IPS DF 19.7 (cell line): Measurements from ENCODE around the gene PCDHGA7.
"Not testable (repeated sequence)": the region's sequence is repeated elsewhere in the genome, so short reads cannot be mapped to it uniquely, and the experiment has no call there.

Experiments
- DNase-seq: peaks from one replicate; pipeline ENCODE4 v3.0.0-alpha.2; 2013; ENCODE audit warnings: low read depth, low spot score

The PCDHGA7 gene

GRCh38 chr5:141366016-141366896 is 16.3 kb upstream of the PCDHGA7 start:
- no peak for DNase-seq

GRCh38 chr5:141369994-141370848 is 12.3 kb upstream of the PCDHGA7 start, which contains the start of gene PCDHGB3:
Gene PCDHGB3, plus strand, starts transcription at chr5:141370242. Its CDS starts 153 bp downstream, at chr5:141370395.
- DNase-seq = no peak

GRCh38 chr5:141371572-141372475 is 10.7 kb upstream of the PCDHGA7 start:
- no peak for DNase-seq

DNA sequence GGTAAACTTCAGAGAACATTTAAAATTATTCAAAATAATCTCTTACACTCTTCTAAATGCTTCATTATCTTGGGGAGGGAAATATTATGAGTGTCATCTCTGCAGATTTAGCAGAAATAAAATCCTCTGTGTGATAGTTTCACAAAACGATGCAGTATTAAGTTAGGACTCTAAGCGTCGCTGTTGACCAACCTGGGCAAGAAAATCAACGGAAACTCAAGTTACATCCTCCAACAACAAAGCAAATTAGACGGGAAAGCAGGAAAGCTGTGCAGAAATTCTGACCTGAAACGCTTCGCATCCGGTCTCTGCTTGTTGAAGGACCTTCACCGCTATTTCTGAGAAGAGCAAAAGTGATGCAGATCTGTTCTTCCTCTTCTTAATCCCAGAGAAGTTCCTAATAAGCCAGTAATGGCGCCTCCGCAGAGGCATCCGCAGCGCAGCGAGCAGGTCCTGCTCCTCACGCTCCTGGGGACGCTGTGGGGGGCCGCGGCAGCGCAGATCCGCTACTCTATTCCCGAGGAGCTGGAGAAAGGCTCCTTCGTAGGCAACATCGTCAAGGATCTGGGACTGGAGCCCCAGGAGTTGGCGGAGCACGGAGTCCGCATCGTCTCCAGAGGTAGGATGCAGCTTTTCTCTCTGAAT is 8.7 kb upstream of the PCDHGA7 start, which contains the start of gene PCDHGA6:
Gene PCDHGA6, plus strand, starts transcription at position 219 of the 645 bp plus-strand sequence. Its CDS starts 193 bp downstream, at position 412.
- DNase-seq = no peak

- no peak for DNase-seq
Measured at GRCh38 chr5:141374627-141375026, 7.9 kb upstream of the PCDHGA7 start.

DNA sequence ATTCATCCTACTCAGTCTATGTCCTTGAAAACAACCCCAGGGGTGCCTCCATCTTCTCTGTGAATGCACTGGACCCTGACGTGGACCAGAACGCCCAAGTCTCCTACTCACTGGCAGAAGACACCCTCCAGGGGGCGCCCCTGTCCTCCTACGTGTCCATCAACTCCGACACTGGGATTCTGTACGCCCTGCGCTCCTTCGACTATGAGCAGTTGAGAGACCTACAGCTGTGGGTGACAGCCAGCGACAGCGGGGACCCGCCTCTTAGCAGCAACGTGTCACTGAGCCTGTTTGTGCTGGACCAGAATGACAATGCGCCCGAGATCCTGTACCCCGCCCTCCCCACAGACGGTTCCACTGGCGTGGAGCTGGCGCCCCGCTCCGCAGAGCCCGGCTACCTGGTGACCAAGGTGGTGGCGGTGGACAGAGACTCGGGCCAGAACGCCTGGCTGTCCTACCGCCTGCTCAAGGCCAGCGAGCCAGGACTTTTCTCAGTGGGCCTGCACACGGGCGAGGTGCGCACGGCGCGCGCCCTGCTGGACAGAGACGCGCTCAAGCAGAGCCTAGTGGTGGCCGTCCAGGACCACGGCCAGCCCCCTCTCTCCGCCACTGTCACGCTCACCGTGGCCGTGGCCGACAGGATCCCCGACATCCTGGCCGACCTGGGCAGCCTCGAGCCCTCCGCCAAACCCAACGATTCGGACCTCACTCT is 6.9 kb upstream of the PCDHGA7 start:
- not testable (repeated sequence) for DNase-seq

GRCh38 chr5:141383345-141383744 is 803 bp downstream of the PCDHGA7 start:
- DNase-seq = no peak

- DNase-seq = no peak
Measured at GRCh38 chr5:141384471-141385267, 2.1 kb downstream of the PCDHGA7 start.

DNA sequence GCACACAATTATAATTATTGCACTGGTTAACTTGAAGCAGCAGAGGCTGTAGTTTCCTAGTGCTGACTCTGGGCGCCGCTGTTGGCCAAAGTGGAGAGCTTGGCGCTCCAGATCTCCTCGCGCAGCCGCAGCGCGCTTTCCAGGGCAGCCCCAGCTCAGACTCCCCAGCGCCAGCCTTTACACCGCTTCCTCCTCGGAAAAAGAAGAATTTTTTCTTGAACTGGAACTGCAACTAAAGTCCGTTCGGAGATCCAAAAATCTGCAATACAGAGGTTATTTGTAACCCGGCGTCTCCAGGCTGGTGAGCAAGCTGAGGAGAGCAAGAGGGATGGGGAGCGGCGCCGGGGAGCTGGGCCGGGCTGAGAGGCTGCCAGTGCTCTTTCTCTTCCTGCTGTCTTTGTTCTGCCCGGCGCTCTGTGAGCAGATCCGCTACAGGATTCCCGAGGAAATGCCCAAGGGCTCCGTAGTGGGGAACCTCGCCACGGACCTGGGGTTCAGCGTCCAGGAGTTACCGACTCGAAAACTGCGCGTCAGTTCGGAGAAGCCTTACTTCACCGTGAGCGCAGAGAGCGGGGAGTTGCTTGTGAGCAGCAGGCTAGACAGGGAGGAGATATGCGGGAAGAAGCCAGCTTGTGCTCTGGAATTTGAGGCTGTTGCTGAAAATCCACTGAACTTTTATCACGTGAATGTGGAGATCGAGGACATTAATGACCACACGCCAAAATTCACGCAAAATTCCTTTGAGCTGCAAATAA is 5.2 kb downstream of the PCDHGA7 start, which contains the start of gene PCDHGB4:
Gene PCDHGB4, plus strand, starts transcription at position 142 of the 755 bp plus-strand sequence. Its CDS starts 187 bp downstream, at position 329.
- DNase-seq = not testable (repeated sequence)

- no peak for DNase-seq
Measured at GRCh38 chr5:141388661-141389060, 6.1 kb downstream of the PCDHGA7 start.

DNA sequence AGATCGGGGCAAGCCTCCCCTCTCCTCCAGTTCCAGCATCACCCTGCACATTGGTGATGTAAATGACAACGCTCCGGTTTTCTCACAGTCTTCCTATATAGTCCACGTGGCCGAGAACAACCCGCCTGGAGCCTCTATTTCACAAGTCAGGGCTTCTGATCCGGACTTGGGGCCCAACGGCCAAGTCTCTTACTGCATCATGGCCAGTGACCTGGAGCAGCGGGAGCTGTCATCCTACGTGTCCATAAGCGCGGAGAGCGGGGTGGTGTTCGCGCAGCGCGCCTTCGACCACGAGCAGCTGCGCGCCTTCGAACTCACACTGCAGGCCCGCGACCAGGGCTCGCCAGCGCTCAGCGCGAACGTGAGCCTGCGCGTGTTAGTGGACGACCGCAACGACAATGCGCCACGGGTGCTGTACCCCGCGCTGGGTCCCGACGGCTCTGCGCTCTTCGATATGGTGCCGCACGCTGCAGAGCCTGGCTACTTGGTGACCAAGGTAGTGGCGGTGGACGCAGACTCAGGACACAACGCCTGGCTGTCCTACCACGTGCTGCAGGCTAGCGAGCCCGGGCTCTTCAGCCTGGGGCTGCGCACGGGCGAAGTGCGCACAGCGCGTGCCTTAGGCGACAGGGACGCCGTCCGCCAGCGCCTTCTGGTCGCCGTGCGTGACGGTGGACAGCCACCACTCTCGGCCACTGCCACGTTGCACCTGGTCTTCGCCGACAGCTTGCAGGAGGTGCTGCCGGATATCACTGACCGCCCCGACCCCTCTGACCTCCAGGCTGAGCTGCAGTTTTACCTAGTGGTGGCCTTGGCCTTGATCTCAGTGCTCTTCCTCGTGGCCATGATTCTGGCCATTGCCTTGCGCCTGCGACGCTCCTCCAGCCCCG is 6.9 kb downstream of the PCDHGA7 start:
- no peak for DNase-seq

DNA sequence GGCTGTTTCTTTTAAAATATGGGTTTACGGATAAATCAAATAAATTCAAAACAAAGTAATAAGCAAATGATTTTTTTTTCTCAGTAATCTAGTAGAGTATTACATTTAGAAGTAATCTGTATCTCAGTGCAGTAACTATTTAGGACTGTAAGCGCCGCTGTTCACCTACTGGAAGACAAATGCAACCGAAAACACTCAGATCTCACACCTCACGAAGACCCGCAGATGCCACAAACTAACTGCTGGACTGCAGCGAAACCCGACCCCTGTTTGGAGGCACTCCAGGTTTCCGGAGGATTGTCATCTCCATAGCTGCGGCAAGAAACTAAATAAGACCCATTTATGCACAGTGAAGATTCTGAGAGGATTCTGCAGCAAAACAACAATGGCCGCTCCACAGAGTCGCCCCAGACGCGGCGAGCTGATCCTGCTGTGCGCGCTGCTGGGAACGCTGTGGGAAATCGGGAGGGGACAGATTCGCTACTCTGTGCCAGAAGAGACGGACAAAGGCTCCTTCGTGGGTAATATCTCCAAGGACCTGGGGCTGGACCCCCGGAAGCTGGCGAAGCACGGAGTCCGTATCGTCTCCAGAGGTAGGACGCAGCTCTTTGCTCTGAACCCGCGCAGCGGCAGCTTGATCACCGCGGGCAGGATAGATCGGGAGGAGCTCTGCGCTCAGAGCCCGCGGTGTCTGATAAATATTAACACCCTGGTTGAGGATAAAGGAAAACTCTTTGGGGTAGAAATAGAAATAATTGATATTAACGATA is 10.1 kb downstream of the PCDHGA7 start, which contains the start of gene PCDHGA8:
Gene PCDHGA8, plus strand, starts transcription at position 205 of the 770 bp plus-strand sequence. Its CDS starts 181 bp downstream, at position 386.
- no peak for DNase-seq

- no peak for DNase-seq
Measured at GRCh38 chr5:141393267-141393666, 10.7 kb downstream of the PCDHGA7 start.

- DNase-seq = not testable (repeated sequence)
Measured at GRCh38 chr5:141394401-141395187, 12.1 kb downstream of the PCDHGA7 start.

GRCh38 chr5:141397756-141398551 is 15.4 kb downstream of the PCDHGA7 start, which contains the start of gene PCDHGB5:
Gene PCDHGB5, plus strand, starts transcription at chr5:141397947. Its CDS starts 181 bp downstream, at chr5:141398128.
- DNase-seq = not testable (repeated sequence)
